GM18511 (cell line): ENCODE measurements around the gene AQP12A.
"Not testable (repeated sequence)": the region's sequence is repeated elsewhere in the genome, so short reads cannot be mapped to it uniquely, and the experiment has no call there.

Source experiments
- ATAC-seq: cut with Tn5 transposase; IDR thresholded peaks from one replicate; pipeline ENCODE4 v1.9.1; 2021; ENCODE audit warnings: mild to moderate bottlenecking, moderate library complexity; ENCODE audit not compliant: unreplicated experiment

AQP12A gene

GRCh38 chr2:240691631-240692420 lies at the start of gene AQP12A:
Gene AQP12A (plus strand): TSS chr2:240691866. CDS start chr2:240691914, 48 bp downstream.
- ATAC-seq: not testable (repeated sequence)

- no peak for ATAC-seq
Measured at GRCh38 chr2:240642061-240642805, 49.4 kb upstream of the AQP12A start.

- ATAC-seq: no peak
Measured at GRCh38 chr2:240642806-240643092, 48.9 kb upstream of the AQP12A start.

GRCh38 chr2:240643093-240643810 lies 48.4 kb upstream of the AQP12A start:
- ATAC-seq: no peak

GRCh38 chr2:240643811-240644150 lies 47.9 kb upstream of the AQP12A start:
- ATAC-seq: no peak

- ATAC-seq: no peak
Measured at GRCh38 chr2:240644171-240644651, 47.5 kb upstream of the AQP12A start.

GRCh38 chr2:240644859-240645301 lies 46.8 kb upstream of the AQP12A start:
- no peak for ATAC-seq

GRCh38 chr2:240645346-240645745 lies 46.3 kb upstream of the AQP12A start:
- ATAC-seq: no peak

GRCh38 chr2:240645801-240646175 lies 45.9 kb upstream of the AQP12A start:
- no peak for ATAC-seq

GRCh38 chr2:240646176-240646899 lies 45.3 kb upstream of the AQP12A start:
- ATAC-seq: no peak

- no peak for ATAC-seq
Measured at GRCh38 chr2:240646900-240647502, 44.7 kb upstream of the AQP12A start.

GRCh38 chr2:240647503-240648154 lies 44.0 kb upstream of the AQP12A start:
- ATAC-seq: no peak

GRCh38 chr2:240648155-240648649 lies 43.5 kb upstream of the AQP12A start:
- no peak for ATAC-seq

GRCh38 chr2:240648650-240649275 lies 42.9 kb upstream of the AQP12A start:
- no peak for ATAC-seq

- ATAC-seq: no peak
Measured at GRCh38 chr2:240649331-240649730, 42.3 kb upstream of the AQP12A start.

GRCh38 chr2:240650254-240650965 lies 41.3 kb upstream of the AQP12A start:
- ATAC-seq: no peak

GRCh38 chr2:240651185-240651584 lies 40.5 kb upstream of the AQP12A start:
- no peak for ATAC-seq

GRCh38 chr2:240655931-240656886 lies 35.5 kb upstream of the AQP12A start:
- peak; percentile 80 for ATAC-seq
